Suppressor macrophage treated with lipopolysaccharide for 1 hour (primary cell): ENCODE measurements around the gene ABHD6.
"Not testable (repeated sequence)": the region's sequence is repeated elsewhere in the genome, so short reads cannot be mapped to it uniquely, and the experiment has no call there.

Experiments
- DNase-seq, 3 donors: peaks; one replicate each; pipeline ENCODE4 v3.0.0-alpha.2; 2020 to 2022

Gene ABHD6

DNA sequence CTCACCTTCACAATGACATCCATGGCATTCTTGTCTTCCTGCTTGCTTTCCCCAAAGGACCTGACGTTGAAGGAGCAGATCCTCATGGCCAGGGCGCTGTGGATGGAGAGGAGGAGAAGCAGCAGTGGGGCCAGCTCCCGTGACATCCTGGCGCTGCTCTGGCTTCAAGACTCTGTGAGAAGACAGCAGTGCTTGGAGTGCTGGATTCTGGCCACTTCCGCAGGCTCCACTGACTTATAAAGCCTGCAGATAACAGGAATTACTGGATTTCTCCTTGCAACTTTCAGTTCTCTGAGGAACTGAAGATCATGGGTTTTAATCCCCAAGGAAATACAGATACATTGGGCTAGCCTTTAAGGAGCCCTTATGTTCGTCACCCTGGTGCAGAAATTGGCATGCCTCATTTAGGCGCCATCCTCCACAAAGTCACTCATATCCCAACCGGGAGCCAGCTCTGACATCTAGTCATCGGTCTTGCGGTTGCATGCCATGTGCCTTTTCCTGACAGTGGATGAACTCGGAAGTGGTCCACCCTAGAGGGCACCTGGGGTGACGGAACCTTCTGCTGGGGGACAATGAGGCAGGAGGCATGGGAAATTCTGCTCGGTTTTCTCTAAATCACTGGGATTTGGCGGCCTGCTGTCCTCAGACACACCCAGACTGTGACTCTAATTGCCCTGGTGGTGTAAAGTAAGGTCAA lies 26.7 kb upstream of the ABHD6 start, which contains the start of gene DNASE1L3:
DNASE1L3 (minus strand) TSS at position 212 of the 700 bp plus-strand sequence; CDS start at position 146, 66 bp downstream.
- DNase-seq, result no peak

DNA sequence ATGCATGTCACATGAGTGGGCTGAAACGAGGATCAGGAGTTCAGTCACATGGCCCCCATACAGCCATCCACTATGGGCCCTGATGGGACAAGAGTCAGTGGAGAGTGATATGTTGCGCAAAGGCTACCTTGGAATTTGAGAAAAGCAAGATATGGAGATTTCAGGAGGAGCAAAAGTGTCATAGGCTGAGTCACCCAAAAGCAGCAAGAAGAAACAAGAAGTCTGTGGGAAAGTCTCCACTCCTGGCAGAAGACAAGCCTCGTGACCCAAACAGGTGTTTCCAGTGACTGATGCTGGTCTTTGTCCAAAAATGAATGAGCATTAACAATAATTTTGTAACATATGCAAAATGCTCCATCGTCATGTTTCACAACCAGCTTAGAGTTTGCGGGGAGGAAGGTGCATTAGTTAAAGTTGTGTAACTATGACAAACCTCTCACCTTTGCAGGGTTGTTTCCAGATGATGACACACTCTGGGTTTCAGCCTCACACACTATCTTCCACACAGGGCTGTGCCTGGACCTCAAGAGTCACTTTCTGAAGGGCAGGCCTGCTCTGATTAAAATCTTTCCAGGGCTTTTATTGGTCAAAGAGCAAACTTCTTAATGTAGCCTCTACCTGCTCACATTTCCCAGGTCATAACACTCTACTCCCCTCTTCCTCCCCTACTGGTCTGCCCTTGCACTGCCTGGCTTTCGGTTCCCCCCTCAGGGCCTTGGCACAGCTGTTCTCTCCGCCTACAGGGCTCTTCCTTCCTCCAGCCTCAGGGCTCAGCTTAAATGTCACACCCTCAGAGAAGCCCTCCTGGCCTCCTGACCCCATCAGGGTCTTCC lies 22.9 kb upstream of the ABHD6 start:
- DNase-seq, result peak; percentile 73 to 80 (median 79)

DNA sequence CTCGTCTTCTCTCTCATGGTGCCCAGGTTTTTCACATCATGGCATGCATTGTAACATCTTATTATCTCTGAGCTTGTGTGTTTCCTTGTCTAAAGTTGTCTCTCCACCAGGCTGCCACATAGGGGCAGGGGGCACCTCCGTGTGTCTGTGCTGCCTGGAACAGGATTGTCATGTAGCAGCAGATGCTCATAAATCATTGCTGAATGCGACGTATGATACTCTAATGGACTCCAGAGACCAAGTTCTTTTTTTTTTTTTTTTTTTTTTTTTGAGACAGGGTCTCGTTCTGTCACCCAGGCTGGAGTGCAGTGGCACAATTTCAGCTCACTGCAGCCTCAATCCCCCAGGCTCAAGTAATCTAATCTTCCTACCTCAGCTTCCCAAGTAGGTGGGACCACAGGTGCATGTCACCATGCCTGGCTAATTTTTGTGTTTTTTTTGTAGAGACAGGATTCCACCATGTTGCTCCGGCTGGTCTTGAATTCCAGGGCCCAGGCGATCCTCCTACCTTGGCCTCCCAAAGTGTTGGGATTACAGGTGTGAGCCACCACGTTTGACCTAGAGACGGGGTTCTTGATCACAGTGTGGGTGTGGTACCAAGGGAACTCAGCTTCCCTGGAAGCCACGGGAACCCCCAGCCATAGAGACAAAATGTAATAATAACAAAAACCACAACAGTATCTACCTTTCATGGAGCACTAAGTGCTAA lies 22.1 kb upstream of the ABHD6 start:
- DNase-seq, result no peak

DNA sequence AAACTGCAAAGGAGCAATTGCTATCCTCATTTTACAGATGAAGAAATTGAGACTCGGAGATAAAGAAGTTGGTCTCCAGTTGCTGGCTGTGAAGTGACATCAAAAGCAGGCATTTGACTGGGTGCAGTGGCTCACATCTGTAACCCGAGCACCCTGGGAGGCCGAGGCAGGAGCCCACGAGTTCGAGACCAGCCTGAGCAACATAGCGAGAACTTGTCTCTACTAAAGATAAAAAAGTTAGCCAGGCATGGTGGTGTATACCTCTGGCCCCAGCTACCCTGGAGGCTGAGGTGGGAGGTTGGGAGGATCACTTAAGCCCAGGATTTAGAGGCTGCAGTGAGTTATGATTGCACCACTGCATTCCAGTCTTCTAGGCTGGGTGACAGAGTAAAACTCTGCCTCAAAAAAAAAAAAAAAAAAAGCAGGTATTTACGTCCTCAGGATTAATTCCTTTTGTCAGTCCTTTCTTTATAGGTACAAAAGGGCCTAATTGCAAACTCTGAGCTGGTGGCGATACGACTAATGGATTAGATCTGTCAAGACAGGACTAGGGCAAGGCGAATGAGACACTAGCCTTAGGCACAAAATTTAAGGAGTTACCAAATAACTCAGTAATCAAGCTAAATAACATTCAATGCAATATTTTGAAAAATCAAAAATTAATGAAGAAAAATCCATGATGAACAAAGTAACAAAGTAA lies 20.9 kb upstream of the ABHD6 start:
- DNase-seq, result no peak

- DNase-seq, result peak; percentile 94 to 98 (median 96)
Measured at GRCh38 chr3:58217209-58217811, 20.3 kb upstream of the ABHD6 start.

GRCh38 chr3:58218904-58219303 lies 18.7 kb upstream of the ABHD6 start:
- no peak for DNase-seq

- no peak for DNase-seq
Measured at GRCh38 chr3:58222161-58222724, 15.3 kb upstream of the ABHD6 start.

DNA sequence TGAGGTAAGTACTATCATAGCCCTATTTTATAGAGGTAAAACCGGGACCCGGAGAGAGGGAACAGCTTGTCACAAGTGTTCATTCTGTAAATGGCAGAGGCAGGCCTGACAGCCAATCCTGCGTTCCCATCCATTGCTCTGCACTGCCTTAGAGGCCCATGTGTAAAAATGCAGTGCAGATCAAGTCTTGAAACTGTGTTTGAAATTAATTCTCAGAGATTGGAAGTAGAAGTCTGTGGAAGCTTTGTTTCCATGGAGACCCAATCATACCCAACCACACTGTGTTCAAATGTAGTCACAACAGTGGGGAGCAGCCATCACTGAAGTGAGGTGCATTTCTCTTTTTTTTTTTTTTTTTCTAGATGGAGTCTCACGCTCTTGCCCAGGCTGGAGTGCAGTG lies 13.7 kb upstream of the ABHD6 start:
- DNase-seq, result no peak

- not testable (repeated sequence) for DNase-seq
Measured at GRCh38 chr3:58227933-58228332, 9.7 kb upstream of the ABHD6 start.

DNA sequence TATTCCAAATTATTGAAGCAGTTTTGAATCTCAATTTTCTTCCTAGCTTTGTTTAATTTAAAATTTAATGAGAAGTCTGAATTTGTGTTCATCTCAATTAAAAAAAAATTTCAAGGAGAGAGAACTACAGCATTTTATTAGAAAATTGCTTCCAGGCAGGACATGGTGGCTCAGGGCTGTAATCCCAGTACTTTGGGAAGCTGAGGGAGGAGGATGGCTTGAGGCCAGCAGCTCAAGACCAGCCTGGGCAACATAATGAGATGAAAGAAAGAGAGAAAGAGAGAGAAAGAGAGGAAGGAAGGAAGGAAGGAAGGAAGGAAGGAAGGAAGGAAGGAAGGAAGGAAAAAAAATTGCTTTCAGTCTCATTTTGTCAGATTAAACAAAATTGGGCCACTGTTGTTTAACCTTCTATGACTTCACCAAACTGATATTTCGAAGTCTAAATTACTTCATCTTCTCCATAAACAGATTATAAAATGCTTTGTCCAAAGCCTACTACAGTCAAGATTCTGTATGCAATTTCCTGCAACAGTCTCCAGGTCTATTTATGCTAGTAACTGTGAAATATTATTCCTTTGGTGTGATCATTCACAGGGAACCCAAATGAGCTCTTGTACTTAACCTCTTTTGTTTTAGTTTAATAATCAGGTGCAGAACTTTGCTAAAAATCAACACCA lies 6.6 kb upstream of the ABHD6 start:
- no peak for DNase-seq

DNA sequence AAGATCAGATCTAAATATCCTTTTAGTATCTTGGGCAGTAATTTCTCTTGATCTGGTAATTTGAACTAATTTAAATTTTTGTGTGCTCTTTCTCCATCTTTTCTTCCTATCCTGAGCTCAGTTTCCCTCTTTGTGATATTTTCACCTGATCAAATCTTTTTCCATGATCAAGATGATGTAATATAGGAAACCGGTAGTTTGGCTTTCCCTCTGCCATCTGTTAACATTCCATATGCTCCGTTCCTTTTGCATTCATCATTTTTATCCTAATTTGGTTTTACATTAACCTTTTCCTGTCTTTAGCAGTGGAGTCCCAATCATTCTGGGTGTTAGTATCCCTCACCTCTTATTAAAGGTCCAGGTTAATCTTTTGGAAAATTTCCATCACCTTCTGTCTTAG lies 5.9 kb upstream of the ABHD6 start:
- no peak for DNase-seq

GRCh38 chr3:58234516-58234931 lies 3.1 kb upstream of the ABHD6 start:
- DNase-seq, result peak; percentile 36 to 53 (median 46)

DNA sequence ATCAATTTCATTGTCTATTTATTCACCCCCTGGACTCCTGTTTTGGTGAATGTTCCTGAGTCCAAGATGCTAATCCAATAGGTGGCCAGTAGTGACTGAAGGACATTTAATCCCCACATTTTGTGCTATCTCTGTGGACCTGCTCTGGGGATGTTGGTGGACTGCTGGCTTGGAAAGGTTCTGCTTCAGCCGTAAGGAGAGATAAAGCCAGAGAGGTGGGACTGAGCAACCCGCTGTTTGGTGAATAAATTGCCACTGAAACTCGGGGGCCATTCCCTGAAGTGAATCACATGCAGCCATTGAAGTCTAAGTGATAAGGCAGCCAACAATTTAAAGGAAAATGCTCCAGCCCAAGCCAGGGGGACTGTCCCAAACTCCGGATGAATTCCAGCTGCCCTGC lies 1.6 kb upstream of the ABHD6 start:
- no peak for DNase-seq

- DNase-seq, result no peak
Measured at GRCh38 chr3:58236527-58237237, 910 bp upstream of the ABHD6 start.

DNA sequence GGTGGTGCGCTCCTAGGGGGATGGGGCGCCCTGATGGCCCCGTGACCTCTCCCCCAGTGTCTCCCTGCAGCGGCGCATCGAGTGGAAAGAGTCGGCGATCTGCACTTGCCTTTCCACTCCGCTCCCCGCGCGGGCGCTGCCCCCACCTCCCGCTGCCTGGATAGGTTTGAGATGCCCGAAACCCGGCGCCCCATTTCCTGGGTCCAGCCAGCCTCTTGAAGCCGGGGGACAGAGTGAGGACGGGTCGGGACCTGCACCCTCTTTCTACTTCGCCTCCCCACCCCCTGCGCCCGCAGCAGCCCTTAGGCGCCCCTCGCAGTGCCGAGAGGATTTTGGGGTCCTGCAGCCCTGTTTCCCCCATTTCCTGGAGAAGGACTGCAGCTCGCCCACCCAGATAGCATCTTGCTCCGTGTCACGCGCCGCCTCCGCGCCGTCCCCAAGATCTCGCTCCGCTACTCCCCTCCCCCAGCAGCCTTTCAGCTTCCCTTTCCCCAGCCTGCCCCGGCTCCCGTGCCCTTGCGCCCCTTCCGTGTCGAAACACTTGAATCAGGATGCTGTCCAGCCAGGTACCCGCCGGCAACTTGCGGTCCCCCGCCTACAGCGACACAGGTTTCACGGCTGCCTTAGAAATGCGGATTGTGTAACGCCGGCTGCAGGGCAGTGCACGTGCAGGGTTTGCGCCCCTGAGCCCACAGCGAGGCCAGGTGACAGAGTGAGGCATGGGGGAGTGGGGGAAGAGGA lies 519 bp downstream of the ABHD6 start:
- peak; percentile 56 to 70 (median 57) for DNase-seq

GRCh38 chr3:58238830-58239229 lies 1.2 kb downstream of the ABHD6 start:
- no peak for DNase-seq

DNA sequence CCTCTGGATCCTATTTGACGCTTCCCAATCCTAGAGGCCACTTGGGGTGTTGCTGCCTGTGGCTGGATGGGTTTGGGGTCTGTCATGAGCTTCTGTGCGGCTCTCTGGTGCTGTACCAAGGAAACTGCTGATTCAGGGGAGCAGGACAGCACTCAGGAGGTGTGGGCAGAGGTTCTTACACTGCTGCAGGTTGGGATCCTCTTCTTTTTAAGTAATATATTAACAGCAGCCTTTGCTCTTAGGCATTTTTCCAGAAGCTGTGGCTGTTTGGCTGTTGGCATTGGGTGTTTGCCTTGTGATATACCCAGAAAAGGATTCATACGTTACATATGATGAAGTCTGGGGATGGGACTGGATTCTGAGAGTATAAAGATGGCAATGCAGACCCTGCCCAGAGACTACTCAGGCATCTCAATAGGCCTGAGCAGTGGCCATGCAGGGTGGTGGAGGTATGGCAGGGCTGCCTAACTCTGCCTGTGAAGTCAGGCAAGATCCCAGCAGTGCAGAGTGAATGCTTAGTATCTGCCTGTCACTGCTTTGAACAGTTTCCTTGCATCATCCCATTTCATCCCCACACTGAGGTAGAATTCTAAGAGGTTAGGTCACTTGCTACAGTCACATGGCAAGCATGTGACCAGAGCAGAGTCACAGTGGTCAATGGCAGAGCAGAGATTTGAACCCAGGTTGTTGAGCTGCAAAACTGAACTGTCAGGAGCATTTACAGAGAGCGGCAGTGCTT lies 3.9 kb downstream of the ABHD6 start:
- DNase-seq, result no peak

GRCh38 chr3:58242340-58242739 lies 4.7 kb downstream of the ABHD6 start:
- no peak for DNase-seq

DNA sequence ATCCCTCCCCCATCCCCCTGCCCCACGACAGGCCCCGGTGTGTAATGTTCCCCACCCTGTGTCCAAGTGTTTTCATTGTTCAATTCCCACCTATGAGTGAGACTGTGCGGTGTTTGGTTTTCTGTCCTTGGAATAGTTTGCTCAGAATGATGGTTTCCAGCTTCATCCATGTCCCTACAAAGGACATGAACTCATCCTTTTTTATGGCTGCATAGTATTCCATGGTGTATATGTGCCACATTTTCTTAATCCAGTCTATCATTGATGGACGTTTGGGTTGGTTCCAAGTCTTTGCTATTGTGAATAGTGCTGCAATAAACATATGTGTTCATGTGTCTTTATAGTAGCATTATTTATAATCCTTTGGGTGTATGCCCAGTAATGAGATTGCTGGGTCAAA lies 5.3 kb downstream of the ABHD6 start:
- not testable (repeated sequence) for DNase-seq
